Endothelial cell of umbilical vein (primary cell): ENCODE data around the gene FUT4. TPM values are rescaled to one million over a fixed set of nuclear protein-coding genes. Genes with fewer than 3 reads are reported as not detected.

Experiments used
- BruUV-seq: library from RNA; stranded (reverse); fragments of 400-500 nt; replicated peaks from 2 replicates; lab custom pipeline; 2021; lab: Mats Ljungman, UMichigan
- CTCF ChIA-PET: fragments of 300-600, 350-600 bp; sonication (Branson Sonifier 250); formaldehyde crosslinking; loops from one replicate; lab custom pipeline; 2021; ENCODE audit warnings: antibody characterized with exemption, inconsistent platforms; lab: Charles Lee
- POLR2A ChIA-PET: fragments of 300-600, 350-600 bp; sonication (Branson Sonifier 250); formaldehyde crosslinking; loops from one replicate; lab custom pipeline; 2021; ENCODE audit warnings: antibody characterized with exemption, inconsistent platforms; lab: Charles Lee
- DNase-seq: peaks from one replicate; pipeline ENCODE4 v3.0.0-alpha.2; 2011; ENCODE audit warnings: low read depth, low spot score
- FAIRE-seq: peaks from 2 replicates; lab custom pipeline; 2011; peaks lifted over from hg19 to GRCh38; lab: Jason Lieb, UNC
- H2AFZ ChIP-seq: 2 replicates; pipeline ENCODE4 v1.6.0; 2012; ENCODE audit warnings: low read depth, low read length, control low read depth, inconsistent platforms
- H3K27ac ChIP-seq: 2 replicates; pipeline ENCODE4 v1.5.1; 2011; ENCODE audit warnings: low read depth, mild to moderate bottlenecking, control low read depth, low read length, moderate library complexity; ENCODE audit not compliant: insufficient read depth
- H3K27me3 ChIP-seq, 2 experiments: 2 replicates each; pipeline versions ENCODE4 v1.6.0 to v1.6.1; 2011; ENCODE audit warnings: low read length in 2 of 2, mixed read lengths in 1 of 2; ENCODE audit not compliant: control insufficient read depth in 2 of 2, insufficient read depth in 2 of 2
- H3K36me3 ChIP-seq, 2 experiments: 2 replicates in 1 of 2; 3 replicates in 1 of 2; pipeline ENCODE4 v1.5.1; 2011; ENCODE audit warnings: low read length in 2 of 2, mild to moderate bottlenecking in 1 of 2, moderate library complexity in 1 of 2; ENCODE audit not compliant: control insufficient read depth in 2 of 2, insufficient read depth in 2 of 2; ENCODE audit errors: extremely low read depth in 1 of 2
- H3K4me1 ChIP-seq: 3 replicates; pipeline ENCODE4 v1.5.1; 2011; ENCODE audit warnings: mild to moderate bottlenecking, low read length; ENCODE audit not compliant: control insufficient read depth, insufficient read depth; ENCODE audit errors: extremely low read depth
- H3K4me2 ChIP-seq: 2 replicates; pipeline ENCODE4 v1.6.1; 2011; ENCODE audit warnings: low read length, control low read depth, mixed read lengths; ENCODE audit not compliant: insufficient read depth
- H3K4me3 ChIP-seq, 3 experiments: fragments of 200-600 bp in 1 of 3; sonication (generic), shearing (Covaris generic) in 1 of 3; replicated peaks in 1 of 3; 2 replicates each; pipeline ENCODE4 v1.5.1; 2011 to 2016; ENCODE audit warnings: control low read depth in 3 of 3, low read length in 3 of 3, mild to moderate bottlenecking in 2 of 3, inconsistent platforms in 1 of 3, low read depth in 1 of 3, moderate library complexity in 1 of 3; ENCODE audit not compliant: insufficient read depth in 1 of 3
- H3K79me2 ChIP-seq: 2 replicates; pipeline ENCODE4 v1.6.0; 2012; ENCODE audit warnings: low read length, inconsistent platforms; ENCODE audit not compliant: control insufficient read depth, insufficient read depth
- H3K9ac ChIP-seq: replicated peaks from 2 replicates; pipeline ENCODE3; 2011; ENCODE audit warnings: low read length, control low read depth; ENCODE audit not compliant: insufficient read depth; ENCODE audit errors: extremely low read depth
- H3K9me1 ChIP-seq: replicated peaks from 3 replicates; pipeline ENCODE4 v1.6.0; 2011; ENCODE audit warnings: mild to moderate bottlenecking, low read length; ENCODE audit not compliant: control insufficient read depth, insufficient read depth; ENCODE audit errors: extremely low read depth
- H3K9me3 ChIP-seq: replicated peaks from 2 replicates; pipeline ENCODE4 v1.5.1; 2012; ENCODE audit warnings: low read length, inconsistent platforms; ENCODE audit not compliant: control insufficient read depth, insufficient read depth
- H4K20me1 ChIP-seq: replicated peaks from 2 replicates; pipeline ENCODE3; 2011; ENCODE audit warnings: mild to moderate bottlenecking, low read length; ENCODE audit not compliant: control insufficient read depth, insufficient read depth; ENCODE audit errors: extremely low read depth
- FOS ChIP-seq: IDR thresholded peaks from 2 replicates; pipeline ENCODE4 v1.6.1; 2011; ENCODE audit warnings: mild to moderate bottlenecking, low read length, moderate library complexity, borderline replicate concordance; ENCODE audit not compliant: insufficient read depth
- JUN ChIP-seq: IDR thresholded peaks from 2 replicates; pipeline ENCODE4 v1.6.1; 2011; ENCODE audit warnings: borderline replicate concordance, low read depth; ENCODE audit not compliant: insufficient read length, insufficient read depth
- POLR2A ChIP-seq: IDR thresholded peaks from 2 replicates; pipeline ENCODE4 v1.6.1; 2012; ENCODE audit warnings: low read depth, mild to moderate bottlenecking, control low read depth, low read length
- dilution Hi-C: fragments of 300-500 bp; cut with MboI; formaldehyde crosslinking; loops from one replicate; pipeline ENCODE4 v1.15.0; 2019; ENCODE audit warnings: low sequenced_read_pairs; ENCODE audit not compliant: extremely low pct_ligation_motif_present
- intact Hi-C: fragments of 100-400 bp; cut with micrococcal nuclease; formaldehyde crosslinking; loops from one replicate; pipeline ENCODE4 v1.10.0; 2022
- polyA plus RNA-seq, 4 experiments: library from polyadenylated mRNA; depleted of rRNA in 3 of 4; stranded (reverse) in 3 of 4; unstranded in 1 of 4; fragments of >200 nt; gene quantifications; 2 replicates each; pipeline versions ENCODE4 v1.2.1 to v1.2.3, GENCODE V29; 2011 to 2012; ENCODE audit warnings: missing spikeins in 1 of 4
- total RNA-seq: library from RNA; stranded (reverse); gene quantifications from 2 replicates; pipeline ENCODE4 v1.2.3, GENCODE V29; 2021
- TF ChIP-seq, protein P1 (sequence below), 2 donors: IDR thresholded peaks; 1 replicate in 1 of 2; 2 replicates in 1 of 2; pipeline ENCODE4 v1.5.1; 2011; ENCODE audit warnings: low read length in 2 of 2, mild to moderate bottlenecking in 2 of 2, moderate library complexity in 2 of 2, control low read depth in 1 of 2, inconsistent platforms in 1 of 2, low read depth in 1 of 2; ENCODE audit not compliant: insufficient read depth in 1 of 2; ENCODE audit errors: extremely low read depth in 1 of 2
- TF ChIP-seq, protein P2 (sequence below): IDR thresholded peaks from 2 replicates; pipeline ENCODE4 v1.6.1; 2011; ENCODE audit not compliant: insufficient read depth, insufficient read length

The FUT4 gene
- total and polyA plus RNA-seq, 2 donors (not counting 3 experiments of a cell fraction or from before 2014, with no cell fraction given), result 2.4 to 5.3 TPM

DNA sequence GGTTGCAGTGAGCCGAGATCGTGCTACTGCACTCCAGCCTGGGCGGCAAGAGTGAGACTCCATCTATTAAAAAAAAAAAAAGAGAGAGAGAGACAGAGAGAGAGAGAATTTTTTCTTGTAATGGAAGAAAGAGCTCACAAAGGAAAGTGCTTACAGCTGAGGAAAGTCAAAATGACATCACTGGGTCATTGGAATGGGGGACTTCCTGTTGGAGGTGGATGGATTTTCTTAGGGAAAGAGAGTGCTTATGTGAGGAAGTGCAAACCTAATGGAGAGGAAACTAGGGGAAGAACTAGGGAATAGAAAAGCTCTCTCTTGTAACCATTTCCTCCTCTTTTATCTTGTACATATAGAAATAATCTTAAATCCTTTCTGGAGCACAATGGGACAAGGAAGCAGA, 17.1 kb downstream of the FUT4 start:
- TF ChIP-seq, protein P1, sequence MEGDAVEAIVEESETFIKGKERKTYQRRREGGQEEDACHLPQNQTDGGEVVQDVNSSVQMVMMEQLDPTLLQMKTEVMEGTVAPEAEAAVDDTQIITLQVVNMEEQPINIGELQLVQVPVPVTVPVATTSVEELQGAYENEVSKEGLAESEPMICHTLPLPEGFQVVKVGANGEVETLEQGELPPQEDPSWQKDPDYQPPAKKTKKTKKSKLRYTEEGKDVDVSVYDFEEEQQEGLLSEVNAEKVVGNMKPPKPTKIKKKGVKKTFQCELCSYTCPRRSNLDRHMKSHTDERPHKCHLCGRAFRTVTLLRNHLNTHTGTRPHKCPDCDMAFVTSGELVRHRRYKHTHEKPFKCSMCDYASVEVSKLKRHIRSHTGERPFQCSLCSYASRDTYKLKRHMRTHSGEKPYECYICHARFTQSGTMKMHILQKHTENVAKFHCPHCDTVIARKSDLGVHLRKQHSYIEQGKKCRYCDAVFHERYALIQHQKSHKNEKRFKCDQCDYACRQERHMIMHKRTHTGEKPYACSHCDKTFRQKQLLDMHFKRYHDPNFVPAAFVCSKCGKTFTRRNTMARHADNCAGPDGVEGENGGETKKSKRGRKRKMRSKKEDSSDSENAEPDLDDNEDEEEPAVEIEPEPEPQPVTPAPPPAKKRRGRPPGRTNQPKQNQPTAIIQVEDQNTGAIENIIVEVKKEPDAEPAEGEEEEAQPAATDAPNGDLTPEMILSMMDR (IDR thresholded peaks at IDR 0.05; ENCODE audit: extremely low read depth in 1 of 2, insufficient read depth in 1 of 2, low read depth in 1 of 2, low read length in 2 of 2), result no peak
- TF ChIP-seq, protein P2, sequence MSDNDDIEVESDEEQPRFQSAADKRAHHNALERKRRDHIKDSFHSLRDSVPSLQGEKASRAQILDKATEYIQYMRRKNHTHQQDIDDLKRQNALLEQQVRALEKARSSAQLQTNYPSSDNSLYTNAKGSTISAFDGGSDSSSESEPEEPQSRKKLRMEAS, result no peak
- TF ChIP-seq POLR2A, result no peak
- intact Hi-C loops, result no loop called here
- FAIRE-seq (peak; percentile 15), DNase-seq (peak; percentile 37)
- no peaks in the 10 kb centered on the region for H3K36me3 ChIP-seq
- H3K9ac ChIP-seq, result no peak overlapping the region
- no peak overlapping the region for H2AFZ ChIP-seq
- H3K79me2 ChIP-seq, result no peaks in the 10 kb centered on the region
- H4K20me1 ChIP-seq, result no peaks in the 10 kb centered on the region
- H3K4me3 ChIP-seq, result no peak overlapping the region
- no peaks in the 10 kb centered on the region for H3K9me3 ChIP-seq
- H3K4me2 ChIP-seq, result no peak overlapping the region
- BruUV-seq, result no TSS peak
- no peak overlapping the region for H3K27ac ChIP-seq
- ChIA-PET CTCF (interaction anchor here (0.6 to 1.4 kb wide), 3 partner anchors 8 to 665 kb away, joined by 3 read pairs; partner anchors contain the start of gene FUT4), POLR2A (interaction anchor here (0.7 kb wide), 1 partner anchor 883 kb away, joined by 3 read pairs; no protein-coding TSS in a partner anchor)
- dilution Hi-C loops, result no loop called here
- H3K27me3 ChIP-seq, result no peaks in the 10 kb centered on the region
- H3K4me1 ChIP-seq, result peaks cover 12% of the 10 kb centered on the region
- no peaks in the 10 kb centered on the region for H3K9me1 ChIP-seq

DNA sequence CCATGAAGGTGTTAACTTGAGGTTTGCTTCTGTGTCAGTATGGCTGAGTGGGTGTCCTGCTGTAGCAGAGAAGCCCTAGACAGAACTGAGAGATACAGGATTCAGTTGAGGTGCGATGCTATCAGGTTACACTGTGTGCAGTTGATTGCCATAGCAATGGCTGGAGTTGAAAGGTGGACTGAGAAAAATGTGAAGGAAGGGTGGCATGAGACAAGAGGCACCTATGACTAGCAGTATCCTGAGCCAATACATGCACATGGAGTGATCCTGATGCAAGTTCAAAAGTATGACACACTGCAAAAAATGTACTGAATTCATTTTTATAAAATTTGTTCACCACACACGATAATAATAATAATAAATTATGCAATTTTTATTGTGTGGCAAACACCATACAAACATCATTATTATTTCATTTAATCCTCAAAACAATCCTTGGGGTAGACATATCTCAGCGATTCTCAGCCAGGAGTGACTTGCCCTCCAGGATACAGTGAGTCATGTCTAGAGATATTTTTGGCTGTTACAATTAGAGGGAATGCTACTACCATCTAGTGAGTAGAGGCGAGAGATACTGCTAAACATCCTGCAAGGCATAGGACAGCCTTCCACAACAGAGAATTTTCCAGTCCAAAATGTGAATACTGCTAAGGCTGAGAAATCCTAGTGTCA, 19.6 kb downstream of the FUT4 start:
- Histone ChIP-seq H2AFZ (no peak overlapping the region), H3K36me3 (no peaks in the 10 kb centered on the region), H4K20me1 (no peaks in the 10 kb centered on the region), H3K9me3 (no peaks in the 10 kb centered on the region), H3K27me3 (no peaks in the 10 kb centered on the region), H3K4me3 (no peak overlapping the region), H3K9ac (no peak overlapping the region), H3K27ac (no peak overlapping the region), H3K4me2 (no peak overlapping the region), H3K79me2 (no peaks in the 10 kb centered on the region), H3K4me1 (peaks cover 12% of the 10 kb centered on the region), H3K9me1 (no peaks in the 10 kb centered on the region)
- POLR2A ChIA-PET, result no interaction called here
- TF ChIP-seq FOS (peak; percentile 68), POLR2A (no peak), JUN (peak; percentile 71)
- intact Hi-C loops (loop anchor here (1.0 kb wide), 1 partner anchor 44 kb away; no protein-coding TSS in a partner anchor), dilution Hi-C loops (no loop called here)
- DNase-seq (peak; percentile 61), FAIRE-seq (peak; percentile 94)
- CTCF ChIA-PET, result no interaction called here
- no TSS peak for BruUV-seq
